H1 (cell line): Measurements from ENCODE around the gene SORD. TPM values are rescaled to one million over a fixed set of nuclear protein-coding genes. Genes with fewer than 3 reads are reported as not detected.

Experiments
- CTCF ChIA-PET: fragments of 300-600 bp; sonication (Branson Sonifier 250); formaldehyde crosslinking; loops from one replicate; lab custom pipeline; 2021; ENCODE audit not compliant: partially characterized antibody; lab: Charles Lee
- POLR2A ChIA-PET: fragments of 300-600 bp; sonication (Branson Sonifier 250); formaldehyde crosslinking; loops from one replicate; lab custom pipeline; 2021; ENCODE audit warnings: inconsistent platforms; ENCODE audit not compliant: partially characterized antibody; lab: Charles Lee
- DNase-seq, 2 experiments: peaks; one replicate each; pipeline versions ENCODE4 v3.0.0 to v3.0.0-alpha.2; 2010 to 2022; ENCODE audit warnings: low spot score in 2 of 2, low read depth in 1 of 2, mixed read lengths in 1 of 2
- FAIRE-seq: peaks from 2 replicates; lab custom pipeline; 2011; peaks lifted over from hg19 to GRCh38; lab: Jason Lieb, UNC
- H2AFZ ChIP-seq: 2 replicates; pipeline ENCODE4 v1.8.1; 2012; ENCODE audit warnings: low read length, inconsistent platforms
- H2AK5ac ChIP-seq: 2 replicates; pipeline ENCODE4 v1.6.1; 2013; ENCODE audit warnings: low read depth, low read length
- H2BK120ac ChIP-seq: replicated peaks from 2 replicates; pipeline ENCODE3; 2013; ENCODE audit warnings: low read depth, low read length, inconsistent platforms
- H2BK12ac ChIP-seq: 2 replicates; pipeline ENCODE4 v1.6.1; 2013; ENCODE audit warnings: low read depth, low read length
- H2BK15ac ChIP-seq: 2 replicates; pipeline ENCODE4 v1.6.1; 2013; ENCODE audit warnings: low read length
- H2BK20ac ChIP-seq: 2 replicates; pipeline ENCODE4 v1.6.1; 2013; ENCODE audit warnings: low read length
- H2BK5ac ChIP-seq: 2 replicates; pipeline ENCODE4 v1.6.1; 2013; ENCODE audit warnings: low read depth, low read length
- H3K14ac ChIP-seq: 2 replicates; pipeline ENCODE4 v1.6.1; 2013; ENCODE audit warnings: inconsistent platforms; ENCODE audit not compliant: insufficient read length
- H3K18ac ChIP-seq: 2 replicates; pipeline ENCODE4 v1.6.1; 2013; ENCODE audit warnings: low read length; ENCODE audit errors: extremely low read depth
- H3K23ac ChIP-seq: 2 replicates; pipeline ENCODE4 v1.6.1; 2013; ENCODE audit warnings: inconsistent platforms; ENCODE audit not compliant: insufficient read length
- H3K23me2 ChIP-seq: 2 replicates; pipeline ENCODE4 v1.6.1; 2013; ENCODE audit warnings: low read depth, low read length
- H3K27ac ChIP-seq: 2 replicates; pipeline ENCODE4 v1.6.1; 2011; ENCODE audit warnings: low read depth, low read length, inconsistent platforms
- H3K27me3 ChIP-seq, 4 experiments: replicated peaks in 1 of 4; 1 replicate in 1 of 4; 2 replicates in 3 of 4; pipeline versions ENCODE4 v1.6.1 to v1.8.1; 2011 to 2013; ENCODE audit warnings: low read length in 3 of 4, mild to moderate bottlenecking in 3 of 4, inconsistent platforms in 2 of 4, mixed read lengths in 2 of 4, moderate library complexity in 1 of 4; ENCODE audit not compliant: control insufficient read depth in 3 of 4, insufficient read depth in 3 of 4; ENCODE audit errors: extremely low read depth in 1 of 4
- H3K36me3 ChIP-seq, 4 experiments: 2 replicates each; pipeline versions ENCODE4 v1.6.1 to v1.8.1; 2011 to 2013; ENCODE audit warnings: mild to moderate bottlenecking in 4 of 4, low read length in 3 of 4, moderate library complexity in 2 of 4, control low read depth in 1 of 4, inconsistent platforms in 1 of 4; ENCODE audit not compliant: insufficient read depth in 4 of 4, control insufficient read depth in 2 of 4
- H3K4ac ChIP-seq: replicated peaks from 2 replicates; pipeline ENCODE3; 2013; ENCODE audit warnings: low read length, low read depth, mixed read lengths, inconsistent platforms; ENCODE audit not compliant: insufficient read length
- H3K4me1 ChIP-seq, 4 experiments: replicated peaks in 1 of 4; 1 replicate in 1 of 4; 2 replicates in 3 of 4; pipeline versions ENCODE4 v1.6.1 to v1.8.1; 2011 to 2013; ENCODE audit warnings: low read length in 3 of 4, inconsistent platforms in 2 of 4, mixed read lengths in 1 of 4; ENCODE audit not compliant: insufficient read depth in 4 of 4, control insufficient read depth in 3 of 4
- H3K4me2 ChIP-seq, 2 experiments: 2 replicates each; pipeline versions ENCODE4 v1.6.1 to v1.8.1; 2011 to 2013; ENCODE audit warnings: low read depth in 2 of 2, low read length in 2 of 2, control low read depth in 1 of 2, inconsistent platforms in 1 of 2, mild to moderate bottlenecking in 1 of 2; ENCODE audit not compliant: insufficient read depth in 1 of 2
- H3K4me3 ChIP-seq, 4 experiments: fragments of 200-600, 300-600 bp in 1 of 4; sonication (generic), shearing (Covaris generic), sonication (Bioruptor Twin) in 1 of 4; 2 replicates each; pipeline versions ENCODE4 v1.5.1 to v1.8.1; 2011 to 2016; ENCODE audit warnings: low read length in 4 of 4, low read depth in 3 of 4, control low read depth in 2 of 4, inconsistent platforms in 2 of 4, mild to moderate bottlenecking in 2 of 4, mixed read lengths in 1 of 4, moderate library complexity in 1 of 4; ENCODE audit not compliant: insufficient read depth in 2 of 4; ENCODE audit errors: extremely low read depth in 1 of 4
- H3K56ac ChIP-seq: replicated peaks from 2 replicates; pipeline ENCODE3; 2013; ENCODE audit warnings: low read depth, mild to moderate bottlenecking, mixed read lengths, low read length, inconsistent platforms; ENCODE audit not compliant: insufficient read length
- H3K79me1 ChIP-seq: 2 replicates; pipeline ENCODE4 v1.6.1; 2013; ENCODE audit warnings: low read depth, low read length, control low read depth
- H3K79me2 ChIP-seq, 2 experiments: 2 replicates each; pipeline versions ENCODE4 v1.6.1 to v1.8.1; 2012 to 2013; ENCODE audit warnings: low read length in 2 of 2, mild to moderate bottlenecking in 2 of 2, inconsistent platforms in 1 of 2; ENCODE audit not compliant: insufficient read depth in 2 of 2, control insufficient read depth in 1 of 2
- H3K9ac ChIP-seq, 4 experiments: replicated peaks in 1 of 4; 1 replicate in 1 of 4; 2 replicates in 3 of 4; pipeline versions ENCODE4 v1.6.1 to v1.8.1; 2011 to 2013; ENCODE audit warnings: low read depth in 3 of 4, low read length in 3 of 4, control low read depth in 2 of 4, mild to moderate bottlenecking in 2 of 4, moderate library complexity in 2 of 4, inconsistent platforms in 1 of 4; ENCODE audit errors: extremely low read depth in 1 of 4
- H3K9me3 ChIP-seq, 2 experiments: 2 replicates each; pipeline versions ENCODE4 v1.6.1 to v1.8.1; 2012 to 2013; ENCODE audit warnings: mild to moderate bottlenecking in 2 of 2, moderate library complexity in 2 of 2, control low read depth in 1 of 2, inconsistent platforms in 1 of 2, low read depth in 1 of 2, low read length in 1 of 2, mixed read lengths in 1 of 2; ENCODE audit not compliant: insufficient read depth in 2 of 2
- H4K20me1 ChIP-seq, 2 experiments: replicated peaks in 1 of 2; 2 replicates each; pipeline versions ENCODE3 to v1.8.1; 2011 to 2013; ENCODE audit warnings: inconsistent platforms in 2 of 2, low read length in 2 of 2, mild to moderate bottlenecking in 1 of 2; ENCODE audit not compliant: insufficient read depth in 2 of 2, control insufficient read depth in 1 of 2
- H4K5ac ChIP-seq: 2 replicates; pipeline ENCODE4 v1.6.1; 2013; ENCODE audit warnings: low read length, low read depth, mixed read lengths, inconsistent platforms; ENCODE audit not compliant: insufficient read length
- H4K8ac ChIP-seq: 2 replicates; pipeline ENCODE4 v1.8.0; 2013; ENCODE audit warnings: mild to moderate bottlenecking, moderate library complexity, low read length, inconsistent platforms; ENCODE audit not compliant: insufficient read depth; ENCODE audit errors: extremely low read depth
- H4K91ac ChIP-seq: replicated peaks from 2 replicates; pipeline ENCODE3; 2013; ENCODE audit warnings: low read length, mixed read lengths, inconsistent platforms; ENCODE audit not compliant: insufficient read length
- CBX5 ChIP-seq: fragments of 300-800, 300-1000 bp; sonication (generic); IDR thresholded peaks from 2 replicates; pipeline ENCODE4 v1.7.1; 2016; ENCODE audit warnings: antibody characterized with exemption, low read length, low read depth
- CTBP2 ChIP-seq: IDR thresholded peaks from 2 replicates; pipeline ENCODE4 v1.7.0; 2011; ENCODE audit warnings: borderline replicate concordance, mild to moderate bottlenecking, moderate library complexity, mixed read lengths, low read length; ENCODE audit not compliant: insufficient read depth, insufficient read length
- KDM4A ChIP-seq: IDR thresholded peaks from one replicate; pipeline ENCODE4 v1.7.1; 2012; ENCODE audit warnings: low read depth, mild to moderate bottlenecking, moderate library complexity, low read length, inconsistent platforms; ENCODE audit not compliant: severe bottlenecking
- NANOG ChIP-seq: IDR thresholded peaks from 2 replicates; pipeline ENCODE4 v1.6.1; 2011; ENCODE audit warnings: low read length, low read depth, mild to moderate bottlenecking, inconsistent platforms; ENCODE audit not compliant: insufficient read depth, poor library complexity, severe bottlenecking
- POLR2A ChIP-seq, 2 experiments: IDR thresholded peaks; 1 replicate in 1 of 2; 2 replicates in 1 of 2; pipeline ENCODE4 v1.6.1; 2011; ENCODE audit warnings: low read depth in 2 of 2, low read length in 2 of 2, mild to moderate bottlenecking in 2 of 2; ENCODE audit errors: control extremely low read depth in 1 of 2
- POLR2AphosphoS5 ChIP-seq: IDR thresholded peaks from 2 replicates; pipeline ENCODE4 v1.6.1; 2011; ENCODE audit warnings: low read depth, low read length
- RBBP5 ChIP-seq: IDR thresholded peaks from 2 replicates; pipeline ENCODE4 v1.7.1; 2012; ENCODE audit warnings: low read depth, mild to moderate bottlenecking, inconsistent platforms, low read length, moderate library complexity, borderline replicate concordance
- RFX5 ChIP-seq: IDR thresholded peaks from 2 replicates; pipeline ENCODE4 v1.6.1; 2011; ENCODE audit warnings: low read depth, low read length, improper control_type of control experiment, borderline replicate concordance
- RXRA ChIP-seq: IDR thresholded peaks from 2 replicates; pipeline ENCODE4 v1.6.1; 2011; ENCODE audit warnings: low read depth, mild to moderate bottlenecking, low read length, moderate library complexity; ENCODE audit not compliant: insufficient read depth
- SIN3A ChIP-seq, 2 experiments: IDR thresholded peaks in 1 of 2; conservative IDR thresholded peaks in 1 of 2; 2 replicates each; pipeline ENCODE4 v1.6.1; 2011 to 2012; ENCODE audit warnings: low read length in 2 of 2, improper control_type of control experiment in 1 of 2, low read depth in 1 of 2, mild to moderate bottlenecking in 1 of 2
- SP2 ChIP-seq: IDR thresholded peaks from 2 replicates; pipeline ENCODE4 v1.6.1; 2012; ENCODE audit warnings: mild to moderate bottlenecking, low read length, inconsistent platforms
- SP4 ChIP-seq: IDR thresholded peaks from 2 replicates; pipeline ENCODE4 v1.6.1; 2012; ENCODE audit warnings: low read length, inconsistent platforms
- WGBS, 2 experiments: shearing (Covaris generic) in 1 of 2; methylation state at CpG; one replicate each; pipeline versions ENCODE4 v1.1.6 to v1.1.7; 2013 to 2015; ENCODE audit warnings: low lambda C conversion rate in 2 of 2, mixed read lengths in 2 of 2, inconsistent platforms in 1 of 2, low coverage in 1 of 2, missing lambda C conversion rate in 1 of 2; ENCODE audit not compliant: insufficient replicate concordance in 2 of 2, insufficient coverage in 1 of 2, insufficient read length in 1 of 2; ENCODE audit errors: extremely low coverage in 1 of 2, missing lambda C conversion rate in 1 of 2; 5-methylcytosine and 5-hydroxymethylcytosine counted together
- polyA plus RNA-seq, 7 experiments: library from polyadenylated mRNA; depleted of rRNA in 3 of 7; stranded (reverse) in 5 of 7; unstranded in 2 of 7; fragments of >200 nt in 5 of 7; fragments of 200-250 nt in 2 of 7; gene quantifications; 1 replicate in 5 of 7; 2 replicates in 1 of 7; 4 replicates in 1 of 7; pipeline versions ENCODE4 v1.2.1 to v1.2.3, GENCODE V29; 2011 to 2013; ENCODE audit warnings: missing spikeins in 2 of 7, mixed read lengths in 2 of 7
- total RNA-seq: library from RNA; stranded (reverse); fragmentation: NEBNext Ultra II Directional; extraction: Animal tissue kit (Norgen Biotek cat#: 25700); gene quantifications from 2 replicates; pipeline ENCODE4 v1.2.1, GENCODE V29; 2021
- TF ChIP-seq, protein P1 (sequence below): IDR thresholded peaks from 2 replicates; pipeline ENCODE4 v1.6.1; 2012; ENCODE audit warnings: inconsistent platforms

The SORD gene
- total and polyA plus RNA-seq, 2 of the 8 experiments (the other 6 are each of a cell fraction or from before 2014, with no cell fraction given): 52.6 to 75.8 TPM

DNA sequence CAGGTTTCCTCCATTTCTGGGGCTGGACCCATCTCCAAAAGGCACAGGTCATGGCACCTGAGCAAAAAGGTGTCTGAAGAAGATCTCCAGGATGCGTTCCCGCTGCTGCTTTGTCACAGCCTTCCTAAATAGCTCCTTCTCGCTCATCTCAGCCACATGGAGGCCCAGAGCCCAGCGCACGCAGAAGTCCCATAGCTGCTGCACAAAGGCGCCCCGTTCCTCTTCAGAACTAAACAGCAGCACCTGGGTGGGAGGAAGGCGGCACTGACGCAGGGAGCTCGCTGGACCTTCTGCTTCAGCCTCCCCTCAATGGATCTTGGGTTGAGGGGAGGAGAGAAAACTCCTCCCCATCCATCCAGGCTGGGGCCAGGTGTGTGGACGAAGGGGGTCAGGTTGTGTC is 82.6 kb downstream of the SORD start:
- 97% methylated on average over 11 of the region's 11 CpGs; no CpG with 5 or more reads in 1 of the 2 experiments for WGBS, 2 experiments
- Histone ChIP-seq H3K79me1 (no peaks in the 10 kb centered on the region), H3K27me3 (peaks cover 14 to 27% (median 22%) of the 10 kb centered on the region in 4 experiments), H2BK20ac (no peak overlapping the region), H2AFZ (no peak overlapping the region), H4K20me1 (peaks cover 0 to 2% of the 10 kb centered on the region in 2 experiments), H4K5ac (no peak overlapping the region), H4K8ac (no peak overlapping the region), H3K9me3 (no peaks in the 10 kb centered on the region), H2BK5ac (no peak overlapping the region), H2BK120ac (no peak overlapping the region), H4K91ac (no peak overlapping the region), H3K36me3 (no peaks in the 10 kb centered on the region), H2BK15ac (no peak overlapping the region), H3K14ac (no peak overlapping the region), H3K9ac (no peak overlapping the region), H3K4me1 (peaks cover 0 to 10% (median 5%) of the 10 kb centered on the region in 4 experiments; a peak in 5 of 7 replicates), H3K23ac (no peak overlapping the region), H3K56ac (no peak overlapping the region), H3K18ac (no peak overlapping the region), H3K79me2 (no peaks in the 10 kb centered on the region), H3K4me2 (no peak overlapping the region), H2AK5ac (no peak overlapping the region), H3K27ac (no peak overlapping the region), H3K4me3 (no peak overlapping the region), H3K23me2 (no peaks in the 10 kb centered on the region; the same call in 1 of the 2 replicates), H2BK12ac (no peak overlapping the region), H3K4ac (no peak overlapping the region)
- ChIA-PET POLR2A (no interaction called here), CTCF (interaction anchor here (1.1 to 3.3 kb wide), 4 partner anchors 11 to 252 kb away, joined by 4 to 29 read pairs (median 5); no protein-coding TSS in a partner anchor)
- TF ChIP-seq RBBP5 (no peak), POLR2A (IDR thresholded peaks at IDR 0.05; ENCODE audit: control extremely low read depth in 1 of 2, low read depth in 2 of 2, low read length in 2 of 2) (no peak), SIN3A (conservative IDR thresholded peaks at IDR 0.05 in 1 of 2, IDR thresholded peaks at IDR 0.05 in 1 of 2; ENCODE audit: low read depth in 1 of 2, low read length in 2 of 2) (no peak), RXRA (no peak), NANOG (no peak), SP4 (no peak), RFX5 (no peak), CTBP2 (no peak), KDM4A (no peak), CBX5 (no peak), POLR2AphosphoS5 (no peak), SP2 (no peak)
- TF ChIP-seq, protein P1, sequence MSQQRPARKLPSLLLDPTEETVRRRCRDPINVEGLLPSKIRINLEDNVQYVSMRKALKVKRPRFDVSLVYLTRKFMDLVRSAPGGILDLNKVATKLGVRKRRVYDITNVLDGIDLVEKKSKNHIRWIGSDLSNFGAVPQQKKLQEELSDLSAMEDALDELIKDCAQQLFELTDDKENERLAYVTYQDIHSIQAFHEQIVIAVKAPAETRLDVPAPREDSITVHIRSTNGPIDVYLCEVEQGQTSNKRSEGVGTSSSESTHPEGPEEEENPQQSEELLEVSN: no peak
- FAIRE-seq (no peak), DNase-seq (no peak)
